Measurements from ENCODE around the gene GGNBP2.
"Not testable (repeated sequence)": the region's sequence is repeated elsewhere in the genome, so short reads cannot be mapped to it uniquely, and the experiment has no call there.

The GGNBP2 gene

GRCh38 chr17:36506249-36506826, 38.4 kb upstream of the GGNBP2 start:
- H3K18ac ChIP-seq (ENCODE audit: low read depth in 1 of 2, low read length in 2 of 2) = no peak overlapping the region
- H3K4me1 ChIP-seq (ENCODE audit: control insufficient read depth, insufficient read depth, low read depth, low read length) = peaks cover 1% of the 10 kb centered on the region
- no peak overlapping the region for H2AK5ac ChIP-seq (ENCODE audit: low read length, severe bottlenecking)
- H2AFZ ChIP-seq (ENCODE audit: low read depth, low read length) = no peak overlapping the region
- no peak overlapping the region for H3K27ac ChIP-seq (ENCODE audit: low read length, poor library complexity, severe bottlenecking)
- H4K91ac ChIP-seq (ENCODE audit: low read length) = no peak overlapping the region
- no peak overlapping the region for H2BK120ac ChIP-seq (ENCODE audit: low read depth, low read length)
- H3K4ac ChIP-seq (ENCODE audit: low read depth in 1 of 2, low read length in 2 of 2) = no peak overlapping the region
- H3K36me3 ChIP-seq (ENCODE audit: control insufficient read depth in 1 of 2, insufficient read depth in 2 of 2, low read depth in 1 of 2, low read length in 2 of 2) = peaks cover 83 to 98% of the 10 kb centered on the region in 2 experiments
- no peak overlapping the region for H3K14ac ChIP-seq (ENCODE audit: low read length in 2 of 2)
- no peaks in the 10 kb centered on the region for H3K9me3 ChIP-seq (ENCODE audit: control insufficient read depth, low read length)
- no peak overlapping the region for H3K4me3 ChIP-seq (ENCODE audit: insufficient read depth in 1 of 2, low read depth in 1 of 2, low read length in 2 of 2)
- no peak overlapping the region for H2BK15ac ChIP-seq (ENCODE audit: low read depth, poor library complexity, severe bottlenecking)
- H2BK12ac ChIP-seq (ENCODE audit: low read length in 2 of 2) = no peak overlapping the region
- H3K9ac ChIP-seq (ENCODE audit: low read length) = no peak overlapping the region
- DNase-seq = no peak
- H3K4me2 ChIP-seq (ENCODE audit: low read length, poor library complexity, severe bottlenecking) = no peak overlapping the region
- H3K79me1 ChIP-seq (replicated peaks; ENCODE audit: low read length, poor library complexity, severe bottlenecking) = peaks cover 1% of the 10 kb centered on the region
- H3K23ac ChIP-seq (ENCODE audit: low read length in 2 of 2) = no peak overlapping the region
- H3K27me3 ChIP-seq (ENCODE audit: control insufficient read depth in 1 of 2, insufficient read depth in 1 of 2, low read length in 2 of 2) = no peaks in the 10 kb centered on the region
- H4K8ac ChIP-seq (ENCODE audit: low read length) = no peak overlapping the region
- no peak overlapping the region for H2BK5ac ChIP-seq (ENCODE audit: low read depth, low read length, poor library complexity, severe bottlenecking)
- 88% methylated on average over 6 of the region's 6 CpGs for WGBS

GRCh38 chr17:36506831-36507230, 37.9 kb upstream of the GGNBP2 start:
- no peak overlapping the region for H3K14ac ChIP-seq (ENCODE audit: low read length in 2 of 2)
- no peaks in the 10 kb centered on the region for H3K9me3 ChIP-seq (ENCODE audit: control insufficient read depth, low read length)
- H3K9ac ChIP-seq (ENCODE audit: low read length) = no peak overlapping the region
- no peak overlapping the region for H3K18ac ChIP-seq (ENCODE audit: low read depth in 1 of 2, low read length in 2 of 2)
- H3K4ac ChIP-seq (ENCODE audit: low read depth in 1 of 2, low read length in 2 of 2) = no peak overlapping the region
- no peak overlapping the region for H4K8ac ChIP-seq (ENCODE audit: low read length)
- no peak for DNase-seq
- no peaks in the 10 kb centered on the region for H3K27me3 ChIP-seq (ENCODE audit: control insufficient read depth in 1 of 2, insufficient read depth in 1 of 2, low read length in 2 of 2)
- no peak overlapping the region for H3K23ac ChIP-seq (ENCODE audit: low read length in 2 of 2)
- no peak overlapping the region for H3K4me2 ChIP-seq (ENCODE audit: low read length, poor library complexity, severe bottlenecking)
- H3K4me3 ChIP-seq (ENCODE audit: insufficient read depth in 1 of 2, low read depth in 1 of 2, low read length in 2 of 2) = no peak overlapping the region
- peaks cover 83 to 98% of the 10 kb centered on the region in 2 experiments for H3K36me3 ChIP-seq (ENCODE audit: control insufficient read depth in 1 of 2, insufficient read depth in 2 of 2, low read depth in 1 of 2, low read length in 2 of 2)
- no peak overlapping the region for H2BK5ac ChIP-seq (ENCODE audit: low read depth, low read length, poor library complexity, severe bottlenecking)
- H2BK15ac ChIP-seq (ENCODE audit: low read depth, poor library complexity, severe bottlenecking) = no peak overlapping the region
- no peak overlapping the region for H2AK5ac ChIP-seq (ENCODE audit: low read length, severe bottlenecking)
- peaks cover 3% of the 10 kb centered on the region for H3K79me1 ChIP-seq (replicated peaks; ENCODE audit: low read length, poor library complexity, severe bottlenecking)
- WGBS = 96% methylated on average over 11 of the region's 11 CpGs
- H2AFZ ChIP-seq (ENCODE audit: low read depth, low read length) = no peak overlapping the region
- no peak overlapping the region for H2BK12ac ChIP-seq (ENCODE audit: low read length in 2 of 2)
- no peak overlapping the region for H2BK120ac ChIP-seq (ENCODE audit: low read depth, low read length)
- H3K4me1 ChIP-seq (ENCODE audit: control insufficient read depth, insufficient read depth, low read depth, low read length) = no peaks in the 10 kb centered on the region
- no peak overlapping the region for H4K91ac ChIP-seq (ENCODE audit: low read length)
- H3K27ac ChIP-seq (ENCODE audit: low read length, poor library complexity, severe bottlenecking) = no peak overlapping the region

GRCh38 chr17:36507266-36507665, 37.5 kb upstream of the GGNBP2 start:
- no peak overlapping the region for H3K4me2 ChIP-seq (ENCODE audit: low read length, poor library complexity, severe bottlenecking)
- H2BK15ac ChIP-seq (ENCODE audit: low read depth, poor library complexity, severe bottlenecking) = no peak overlapping the region
- no peak overlapping the region for H3K23ac ChIP-seq (ENCODE audit: low read length in 2 of 2)
- no peaks in the 10 kb centered on the region for H3K4me1 ChIP-seq (ENCODE audit: control insufficient read depth, insufficient read depth, low read depth, low read length)
- H2BK5ac ChIP-seq (ENCODE audit: low read depth, low read length, poor library complexity, severe bottlenecking) = no peak overlapping the region
- no peak overlapping the region for H2AFZ ChIP-seq (ENCODE audit: low read depth, low read length)
- no peak overlapping the region for H3K14ac ChIP-seq (ENCODE audit: low read length in 2 of 2)
- H3K4me3 ChIP-seq (ENCODE audit: insufficient read depth in 1 of 2, low read depth in 1 of 2, low read length in 2 of 2) = no peak overlapping the region
- no peak overlapping the region for H3K18ac ChIP-seq (ENCODE audit: low read depth in 1 of 2, low read length in 2 of 2)
- H3K9me3 ChIP-seq (ENCODE audit: control insufficient read depth, low read length) = no peaks in the 10 kb centered on the region
- no peaks in the 10 kb centered on the region for H3K27me3 ChIP-seq (ENCODE audit: control insufficient read depth in 1 of 2, insufficient read depth in 1 of 2, low read length in 2 of 2)
- H4K91ac ChIP-seq (ENCODE audit: low read length) = no peak overlapping the region
- no peak for DNase-seq
- no peak overlapping the region for H3K27ac ChIP-seq (ENCODE audit: low read length, poor library complexity, severe bottlenecking)
- H2AK5ac ChIP-seq (ENCODE audit: low read length, severe bottlenecking) = no peak overlapping the region
- H3K4ac ChIP-seq (ENCODE audit: low read depth in 1 of 2, low read length in 2 of 2) = no peak overlapping the region
- peaks cover 4% of the 10 kb centered on the region for H3K79me1 ChIP-seq (replicated peaks; ENCODE audit: low read length, poor library complexity, severe bottlenecking)
- H3K9ac ChIP-seq (ENCODE audit: low read length) = no peak overlapping the region
- H2BK12ac ChIP-seq (ENCODE audit: low read length in 2 of 2) = no peak overlapping the region
- peaks cover 81 to 95% of the 10 kb centered on the region in 2 experiments for H3K36me3 ChIP-seq (ENCODE audit: control insufficient read depth in 1 of 2, insufficient read depth in 2 of 2, low read depth in 1 of 2, low read length in 2 of 2)
- H4K8ac ChIP-seq (ENCODE audit: low read length) = no peak overlapping the region
- H2BK120ac ChIP-seq (ENCODE audit: low read depth, low read length) = no peak overlapping the region
- WGBS = no CpG with 5 or more reads among the region's 6 CpGs

GRCh38 chr17:36508439-36508838, 36.3 kb upstream of the GGNBP2 start:
- H4K8ac ChIP-seq (ENCODE audit: low read length); DNase-seq; H3K9me3 ChIP-seq (ENCODE audit: control insufficient read depth, low read length); H3K18ac ChIP-seq (ENCODE audit: low read depth in 1 of 2, low read length in 2 of 2); H2BK15ac ChIP-seq (ENCODE audit: low read depth, poor library complexity, severe bottlenecking); H2BK5ac ChIP-seq (ENCODE audit: low read depth, low read length, poor library complexity, severe bottlenecking); H2AK5ac ChIP-seq (ENCODE audit: low read length, severe bottlenecking); H3K4me1 ChIP-seq (ENCODE audit: control insufficient read depth, insufficient read depth, low read depth, low read length); H3K4me3 ChIP-seq (ENCODE audit: insufficient read depth in 1 of 2, low read depth in 1 of 2, low read length in 2 of 2); H4K91ac ChIP-seq (ENCODE audit: low read length); H2AFZ ChIP-seq (ENCODE audit: low read depth, low read length); H2BK12ac ChIP-seq (ENCODE audit: low read length in 2 of 2); H3K23ac ChIP-seq (ENCODE audit: low read length in 2 of 2); H3K9ac ChIP-seq (ENCODE audit: low read length); H3K79me1 ChIP-seq (replicated peaks; ENCODE audit: low read length, poor library complexity, severe bottlenecking); H3K14ac ChIP-seq (ENCODE audit: low read length in 2 of 2); H3K27me3 ChIP-seq (ENCODE audit: control insufficient read depth in 1 of 2, insufficient read depth in 1 of 2, low read length in 2 of 2); H2BK120ac ChIP-seq (ENCODE audit: low read depth, low read length); H3K4me2 ChIP-seq (ENCODE audit: low read length, poor library complexity, severe bottlenecking); H3K4ac ChIP-seq (ENCODE audit: low read depth in 1 of 2, low read length in 2 of 2); H3K27ac ChIP-seq (ENCODE audit: low read length, poor library complexity, severe bottlenecking): not testable (repeated sequence)
- 100% methylated on average over 1 of the region's 2 CpGs for WGBS
- peaks cover 81 to 95% of the 10 kb centered on the region in 2 experiments for H3K36me3 ChIP-seq (ENCODE audit: control insufficient read depth in 1 of 2, insufficient read depth in 2 of 2, low read depth in 1 of 2, low read length in 2 of 2)

All from mesenchymal stem cell (in vitro differentiated cells and primary cell).